ENCODE data around the gene PTPRE. TPM values are rescaled to one million over a fixed set of nuclear protein-coding genes. Genes with fewer than 3 reads are reported as not detected.

Gene PTPRE
- total RNA-seq, 1 experiment from 2014 or later = 12.3 TPM

GRCh38 chr10:127922206-127922605 lies 15.3 kb downstream of the PTPRE start:
- H3K9ac ChIP-seq (ENCODE audit: low read length) = peak overlapping the region; percentile 38; the same call in 1 of the 2 replicates
- no peak overlapping the region for H2AFZ ChIP-seq (ENCODE audit: low read depth, low read length, poor library complexity, severe bottlenecking)
- BruUV-seq (replicated peaks) = no TSS peak
- POLR2A ChIA-PET = interaction anchor here (1.1 kb wide), 1 partner anchor 9 kb away, joined by 3 read pairs; no protein-coding TSS in a partner anchor
- H3K36me3 ChIP-seq (ENCODE audit: control insufficient read depth in 1 of 2, insufficient read depth in 2 of 2, low read length in 2 of 2) = no peaks in the 10 kb centered on the region
- no peaks in the 10 kb centered on the region for H3K79me2 ChIP-seq (ENCODE audit: insufficient read depth, low read length)
- CTCF ChIA-PET = interaction anchor here (1.6 to 2.7 kb wide), 2 partner anchors 16 to 89 kb away, joined by 6 to 14 read pairs; partner anchors contain the start of gene PTPRE
- no peak for DNase-seq (ENCODE audit: low read depth, low spot score)
- H3K9me3 ChIP-seq (ENCODE audit: control insufficient read depth in 1 of 2, insufficient read depth in 1 of 2, low read depth in 1 of 2, low read length in 2 of 2) = no peaks in the 10 kb centered on the region
- H3K4me3 ChIP-seq (replicated peaks in 1 of 2; ENCODE audit: low read depth in 1 of 2, low read length in 2 of 2) = no peak overlapping the region
- RAD21 ChIA-PET (ENCODE audit: low non-redundant PET in 1 of 2, low total read pairs in 2 of 2, uncharacterized antibody in 2 of 2, unreplicated experiment in 2 of 2) = no interaction called here
- H3K4me1 ChIP-seq (ENCODE audit: control insufficient read depth in 1 of 2, insufficient read depth in 2 of 2, low read length in 2 of 2) = peaks cover 21 to 70% of the 10 kb centered on the region in 2 experiments
- H4K20me1 ChIP-seq (ENCODE audit: insufficient read depth) = no peaks in the 10 kb centered on the region
- no peak for TF ChIP-seq RAD21 (IDR thresholded peaks at IDR 0.05; ENCODE audit: low read depth)
- no peak for TF ChIP-seq TCF7L2 (IDR thresholded peaks at IDR 0.05; ENCODE audit: borderline replicate concordance, extremely low read depth, insufficient read depth, insufficient read length)
- no peak for TF ChIP-seq ZBTB33 (IDR thresholded peaks at IDR 0.05; ENCODE audit: extremely low read depth, insufficient replicate concordance, low read length)
- TF ChIP-seq SIN3A (IDR thresholded peaks at IDR 0.05; ENCODE audit: low read depth) = no peak
- no peak for TF ChIP-seq EZH2phosphoT487 (IDR thresholded peaks at IDR 0.05; ENCODE audit: borderline replicate concordance)
- no peak for TF ChIP-seq CTCF (IDR thresholded peaks at IDR 0.05 in 2 of 3, conservative IDR thresholded peaks at IDR 0.05 in 1 of 3; ENCODE audit: borderline replicate concordance in 1 of 3, insufficient read depth in 1 of 3, low read depth in 2 of 3, low read length in 2 of 3)
- TF ChIP-seq REST (IDR thresholded peaks at IDR 0.05; ENCODE audit: low read depth) = no peak
- TF ChIP-seq YY1 (IDR thresholded peaks at IDR 0.05; ENCODE audit: extremely low read depth, insufficient replicate concordance, low read depth, low read length) = no peak
- no peak for TF ChIP-seq CBX3 (IDR thresholded peaks at IDR 0.05; ENCODE audit: low read depth)
- no peak for TF ChIP-seq POLR2A (IDR thresholded peaks at IDR 0.05; ENCODE audit: borderline replicate concordance, extremely low read depth, insufficient read depth, insufficient read length)
- no peak for TF ChIP-seq ZFX (IDR thresholded peaks at IDR 0.05)
- TF ChIP-seq ZNF274 (IDR thresholded peaks at IDR 0.05; ENCODE audit: low read depth, low read length) = no peak
- no peak for TF ChIP-seq ELF1 (IDR thresholded peaks at IDR 0.05; ENCODE audit: borderline replicate concordance, low read depth)
- TF ChIP-seq EZH2 (IDR thresholded peaks at IDR 0.05) = no peak
- TF ChIP-seq SP1 (IDR thresholded peaks at IDR 0.05; ENCODE audit: low read depth) = no peak
- TF ChIP-seq CEBPB (IDR thresholded peaks at IDR 0.05; ENCODE audit: low read depth) = no peak
- no peak for TF ChIP-seq EGR1 (IDR thresholded peaks at IDR 0.05; ENCODE audit: low read depth)
- TF ChIP-seq MAX (IDR thresholded peaks at IDR 0.05) = no peak
- H3K9me2 ChIP-seq (ENCODE audit: insufficient read depth) = no peaks in the 10 kb centered on the region; the same call in 1 of the 2 replicates
- intact Hi-C loops (cut with micrococcal nuclease) = no loop called here
- H3K27me3 ChIP-seq (ENCODE audit: insufficient read depth, low read length) = no peaks in the 10 kb centered on the region
- peak overlapping the region; percentile 90 for H3K4me2 ChIP-seq (ENCODE audit: low read length)
- peak overlapping the region; percentile 35 for H3K27ac ChIP-seq (ENCODE audit: low read depth, low read length)
- ATAC-seq = no peak

Measured in HCT116 (cell line).